Measurements from ENCODE around the gene GSTP1. TPM values are rescaled to one million over a fixed set of nuclear protein-coding genes. Genes with fewer than 3 reads are reported as not detected.
A peak's percentile ranks its signal among the peaks of the same experiment; 100 is the strongest.
"Not testable (repeated sequence)": the region's sequence is repeated elsewhere in the genome, so short reads cannot be mapped to it uniquely, and the experiment has no call there.

Gene GSTP1
- total and polyA plus RNA-seq, 2 of the 8 experiments (the other 6 are each of a cell fraction or from before 2014, with no cell fraction given): 1,454 to 3,329 TPM

DNA sequence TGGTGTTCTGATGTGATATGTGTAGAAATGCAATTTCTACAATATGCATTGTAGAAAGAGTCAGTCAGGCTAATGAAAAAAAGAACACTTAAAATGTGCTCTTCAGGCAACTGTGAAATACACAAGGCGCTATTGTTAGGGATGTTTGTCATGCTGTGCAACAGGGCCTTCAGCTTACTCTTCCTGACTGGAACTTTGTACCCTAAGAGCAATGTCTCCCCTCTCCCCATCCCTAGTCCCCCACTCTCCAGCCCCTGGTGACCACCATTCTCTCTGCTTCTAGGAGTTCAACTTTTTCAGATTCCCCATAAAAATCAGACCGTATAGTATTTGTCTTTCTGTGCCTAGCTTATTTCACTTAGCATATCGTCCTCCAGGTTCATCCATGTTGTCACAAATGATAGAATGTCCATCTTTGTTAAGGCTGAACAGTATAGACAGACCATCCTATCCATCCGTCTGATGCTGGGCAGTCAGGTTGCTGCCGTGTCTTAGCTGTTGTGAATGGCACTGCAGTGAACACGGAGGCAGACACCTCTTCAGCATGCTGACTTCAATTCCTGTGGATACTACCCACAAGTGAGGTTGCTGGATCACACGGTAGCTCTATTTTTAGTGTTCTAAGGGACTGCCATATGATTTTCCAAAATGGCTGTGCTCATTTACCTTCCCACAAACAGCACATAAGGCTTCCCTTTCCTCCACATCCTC lies 33.8 kb downstream of the GSTP1 start (continued):
- TF ChIP-seq EZH2 (IDR thresholded peaks at IDR 0.05; ENCODE audit: low read depth, low read length, severe bottlenecking): no peak
- TF ChIP-seq TBP (IDR thresholded peaks at IDR 0.05; ENCODE audit: low read depth, low read length): no peak
- no peak for TF ChIP-seq SRF (IDR thresholded peaks at IDR 0.05; ENCODE audit: low read depth, low read length)
- no peak for TF ChIP-seq JUND (IDR thresholded peaks at IDR 0.05; ENCODE audit: low read length)
- TF ChIP-seq CHD2 (IDR thresholded peaks at IDR 0.05; ENCODE audit: low read length): no peak

GRCh38 chr11:67618901-67619659 lies 35.5 kb downstream of the GSTP1 start:
- not testable (repeated sequence) for FAIRE-seq; H3K36me3 ChIP-seq (ENCODE audit: control insufficient read depth in 2 of 4, insufficient read depth in 4 of 4, low read length in 3 of 4); H2BK120ac ChIP-seq (replicated peaks; ENCODE audit: low read depth, low read length); H3K18ac ChIP-seq (ENCODE audit: extremely low read depth, low read length); H3K9me3 ChIP-seq (ENCODE audit: insufficient read depth in 2 of 2, low read depth in 1 of 2, low read length in 1 of 2); H2AK5ac ChIP-seq (ENCODE audit: low read depth, low read length); H3K56ac ChIP-seq (replicated peaks; ENCODE audit: insufficient read length, low read depth, low read length); H3K23ac ChIP-seq (ENCODE audit: insufficient read length); H3K27ac ChIP-seq (ENCODE audit: low read depth, low read length); H2BK20ac ChIP-seq (ENCODE audit: low read length); H3K4ac ChIP-seq (replicated peaks; ENCODE audit: insufficient read length, low read depth, low read length); H2BK15ac ChIP-seq (ENCODE audit: low read length); H3K4me2 ChIP-seq (ENCODE audit: insufficient read depth in 1 of 2, low read depth in 2 of 2, low read length in 2 of 2); H3K4me3 ChIP-seq (ENCODE audit: extremely low read depth in 1 of 4, insufficient read depth in 2 of 4, low read depth in 3 of 4, low read length in 4 of 4); H4K8ac ChIP-seq (ENCODE audit: extremely low read depth, insufficient read depth, low read length); H3K27me3 ChIP-seq (replicated peaks in 1 of 4; ENCODE audit: control insufficient read depth in 3 of 4, extremely low read depth in 1 of 4, insufficient read depth in 3 of 4, low read length in 3 of 4); H2BK12ac ChIP-seq (ENCODE audit: low read depth, low read length); H3K79me1 ChIP-seq (ENCODE audit: low read depth, low read length); H4K5ac ChIP-seq (ENCODE audit: insufficient read length, low read depth, low read length); H3K14ac ChIP-seq (ENCODE audit: insufficient read length); H2AFZ ChIP-seq (ENCODE audit: low read length); H3K9ac ChIP-seq (replicated peaks in 1 of 4; ENCODE audit: extremely low read depth in 1 of 4, low read depth in 3 of 4, low read length in 3 of 4); H3K23me2 ChIP-seq (ENCODE audit: low read depth, low read length); H3K79me2 ChIP-seq (ENCODE audit: control insufficient read depth in 1 of 2, insufficient read depth in 2 of 2, low read length in 2 of 2); H2BK5ac ChIP-seq (ENCODE audit: low read depth, low read length); H4K20me1 ChIP-seq (replicated peaks in 1 of 2; ENCODE audit: control insufficient read depth in 1 of 2, insufficient read depth in 2 of 2, low read length in 2 of 2); H4K91ac ChIP-seq (replicated peaks; ENCODE audit: insufficient read length, low read length)
- 83% methylated on average over 18 of the region's 40 CpGs; no CpG with 5 or more reads in 1 of the 2 experiments for WGBS, 2 experiments (ENCODE audit: extremely low coverage in 1 of 2, insufficient coverage in 1 of 2, insufficient read length in 1 of 2, insufficient replicate concordance in 2 of 2, low coverage in 1 of 2, low lambda C conversion rate in 2 of 2, missing lambda C conversion rate in 1 of 2)
- ChIA-PET POLR2A (ENCODE audit: partially characterized antibody) (interaction anchor here (0.6 to 10.7 kb wide), 13 partner anchors 11 to 187 kb away, joined by 3 to 194 read pairs (median 5); partner anchors contain the start of genes GSTP1, NUDT8 and TBX10), CTCF (ENCODE audit: partially characterized antibody) (interaction anchor here (0.7 to 2.9 kb wide), 8 partner anchors 11 to 101 kb away, joined by 3 to 28 read pairs (median 3); partner anchors contain the start of gene NUDT8)
- peak in 1 of 2 experiments; percentile 52 for DNase-seq (ENCODE audit: low read depth in 1 of 2, low spot score in 2 of 2)
- H3K4me1 ChIP-seq (replicated peaks in 1 of 4; ENCODE audit: control insufficient read depth in 3 of 4, insufficient read depth in 4 of 4, low read length in 3 of 4): peaks cover 13 to 30% (median 26%) of the 10 kb centered on the region in 4 experiments
